ENCODE measurements around the gene LRRC71. TPM values are rescaled to one million over a fixed set of nuclear protein-coding genes. Genes with fewer than 3 reads are reported as not detected.

LRRC71 gene
- total RNA-seq, 1 experiment from 2014 or later: not detected

- ChIA-PET POLR2A (interaction anchor here (1.6 kb wide), 1 partner anchor 12 kb away, joined by 4 read pairs; no protein-coding TSS in a partner anchor), CTCF (interaction anchor here (0.5 to 13.9 kb wide), 6 partner anchors 27 to 215 kb away, joined by 3 to 363 read pairs (median 4); partner anchors contain the start of genes NTRK1 and PEAR1)
- intact Hi-C loops (cut with micrococcal nuclease): loop anchor here (10.0 kb wide), 1 partner anchor 154 kb away; no protein-coding TSS in a partner anchor
- Mint-ChIP-seq H3K27ac (ENCODE audit: low read depth, unreplicated experiment) (no peak overlapping the region), H3K9me3 (ENCODE audit: unreplicated experiment) (no peaks in the 10 kb centered on the region), H3K36me3 (ENCODE audit: insufficient read depth, unreplicated experiment) (no peaks in the 10 kb centered on the region), H3K4me1 (ENCODE audit: insufficient read depth, unreplicated experiment) (peaks cover 26% of the 10 kb centered on the region), H3K4me3 (ENCODE audit: unreplicated experiment) (no peak overlapping the region), H3K27me3 (ENCODE audit: insufficient read depth, unreplicated experiment) (peaks cover 37% of the 10 kb centered on the region)
- TF ChIP-seq, protein P1, sequence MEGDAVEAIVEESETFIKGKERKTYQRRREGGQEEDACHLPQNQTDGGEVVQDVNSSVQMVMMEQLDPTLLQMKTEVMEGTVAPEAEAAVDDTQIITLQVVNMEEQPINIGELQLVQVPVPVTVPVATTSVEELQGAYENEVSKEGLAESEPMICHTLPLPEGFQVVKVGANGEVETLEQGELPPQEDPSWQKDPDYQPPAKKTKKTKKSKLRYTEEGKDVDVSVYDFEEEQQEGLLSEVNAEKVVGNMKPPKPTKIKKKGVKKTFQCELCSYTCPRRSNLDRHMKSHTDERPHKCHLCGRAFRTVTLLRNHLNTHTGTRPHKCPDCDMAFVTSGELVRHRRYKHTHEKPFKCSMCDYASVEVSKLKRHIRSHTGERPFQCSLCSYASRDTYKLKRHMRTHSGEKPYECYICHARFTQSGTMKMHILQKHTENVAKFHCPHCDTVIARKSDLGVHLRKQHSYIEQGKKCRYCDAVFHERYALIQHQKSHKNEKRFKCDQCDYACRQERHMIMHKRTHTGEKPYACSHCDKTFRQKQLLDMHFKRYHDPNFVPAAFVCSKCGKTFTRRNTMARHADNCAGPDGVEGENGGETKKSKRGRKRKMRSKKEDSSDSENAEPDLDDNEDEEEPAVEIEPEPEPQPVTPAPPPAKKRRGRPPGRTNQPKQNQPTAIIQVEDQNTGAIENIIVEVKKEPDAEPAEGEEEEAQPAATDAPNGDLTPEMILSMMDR (IDR thresholded peaks at IDR 0.05; ENCODE audit: unreplicated experiment): no peak
- DNase-seq (ENCODE audit: unreplicated experiment): no peak
- no TSS peak for BruUV-seq (replicated peaks)
Observed at GRCh38 chr1:156921053-156921529, 659 bp downstream of the LRRC71 start.

DNA sequence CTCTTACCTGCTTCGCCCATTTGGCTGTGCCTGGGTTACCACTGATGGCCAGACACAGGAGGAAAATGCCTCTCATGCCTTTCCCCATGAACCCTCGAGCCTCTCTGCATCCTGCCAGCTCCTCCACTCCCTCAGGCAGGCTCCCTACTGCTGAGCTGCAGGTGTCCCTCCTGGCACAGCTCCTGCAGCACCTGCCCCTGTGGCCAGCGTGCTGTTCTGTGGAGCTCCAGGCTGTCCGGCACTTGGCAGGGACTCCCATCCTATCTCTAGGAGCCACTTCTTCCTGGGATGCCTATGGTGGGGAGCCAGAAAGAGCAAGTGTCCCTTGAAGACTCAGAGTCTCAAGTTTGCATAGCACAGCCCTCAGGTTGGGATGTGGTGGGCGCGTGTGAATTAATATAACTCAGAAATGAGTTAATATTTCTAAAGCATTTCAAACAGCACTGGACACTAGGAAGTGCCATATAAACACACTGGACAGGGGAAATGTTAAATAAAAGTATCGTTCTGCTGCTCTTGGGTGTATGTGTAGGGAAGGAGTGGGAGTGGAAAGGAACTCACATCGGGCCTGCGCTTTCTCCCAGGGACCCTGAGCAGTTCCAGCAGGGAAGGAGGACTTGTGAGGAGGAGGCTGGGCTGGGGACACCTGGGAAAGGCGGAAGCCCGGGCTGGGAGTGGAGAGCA is 2.7 kb downstream of the LRRC71 start:
- peaks cover 39% of the 10 kb centered on the region for H3K4me1 Mint-ChIP-seq (ENCODE audit: insufficient read depth, unreplicated experiment)
- peaks cover 44% of the 10 kb centered on the region for H3K27me3 Mint-ChIP-seq (ENCODE audit: insufficient read depth, unreplicated experiment)
- intact Hi-C loops (cut with micrococcal nuclease): loop anchor here (10.0 kb wide), 1 partner anchor 152 kb away; no protein-coding TSS in a partner anchor
- no peak overlapping the region for H3K4me3 Mint-ChIP-seq (ENCODE audit: unreplicated experiment)
- no peaks in the 10 kb centered on the region for H3K36me3 Mint-ChIP-seq (ENCODE audit: insufficient read depth, unreplicated experiment)
- TF ChIP-seq, protein P1 (IDR thresholded peaks at IDR 0.05; ENCODE audit: unreplicated experiment): no peak
- peak; percentile 35 for DNase-seq (ENCODE audit: unreplicated experiment)
- H3K9me3 Mint-ChIP-seq (ENCODE audit: unreplicated experiment): no peaks in the 10 kb centered on the region
- POLR2A ChIA-PET: interaction anchor here (1.6 kb wide), 1 partner anchor 10 kb away, joined by 4 read pairs; no protein-coding TSS in a partner anchor
- no TSS peak for BruUV-seq (replicated peaks)
- no peak overlapping the region for H3K27ac Mint-ChIP-seq (ENCODE audit: low read depth, unreplicated experiment)
- CTCF ChIA-PET: interaction anchor here (1.0 to 13.9 kb wide), 3 partner anchors 10 to 84 kb away, joined by 4 to 363 read pairs (median 6); partner anchors contain the start of gene PEAR1

- TF ChIP-seq, protein P1 (IDR thresholded peaks at IDR 0.05; ENCODE audit: unreplicated experiment): no peak
- POLR2A ChIA-PET: no interaction called here
- Mint-ChIP-seq H3K4me3 (ENCODE audit: unreplicated experiment) (no peak overlapping the region), H3K27ac (ENCODE audit: low read depth, unreplicated experiment) (no peak overlapping the region), H3K9me3 (ENCODE audit: unreplicated experiment) (no peaks in the 10 kb centered on the region), H3K27me3 (ENCODE audit: insufficient read depth, unreplicated experiment) (peaks cover 51% of the 10 kb centered on the region), H3K36me3 (ENCODE audit: insufficient read depth, unreplicated experiment) (no peaks in the 10 kb centered on the region), H3K4me1 (ENCODE audit: insufficient read depth, unreplicated experiment) (peaks cover 38% of the 10 kb centered on the region)
- CTCF ChIA-PET: interaction anchor here (0.8 to 13.9 kb wide), 5 partner anchors 9 to 234 kb away, joined by 3 to 363 read pairs (median 5); partner anchors contain the start of gene PEAR1
- no TSS peak for BruUV-seq (replicated peaks)
- no peak for DNase-seq (ENCODE audit: unreplicated experiment)
- intact Hi-C loops (cut with micrococcal nuclease): loop anchor here (10.0 kb wide), 1 partner anchor 151 kb away; no protein-coding TSS in a partner anchor
Observed at GRCh38 chr1:156923670-156924477, 3.4 kb downstream of the LRRC71 start.
